GM12878 (cell line): Measurements from ENCODE around the gene ACSF2.

Experiments
- BHLHE40 ChIP-seq, 2 experiments: fragments of 450-650 bp in 1 of 2; IDR thresholded peaks; 2 replicates each; pipeline ENCODE4 v1.6.1; 2011 to 2017; ENCODE audit warnings: low read depth in 2 of 2, borderline replicate concordance in 1 of 2, improper control_type of control experiment in 1 of 2, low read length in 1 of 2, mild to moderate bottlenecking in 1 of 2
- CBX3 ChIP-seq: fragments of 200-600 bp; sonication (generic); IDR thresholded peaks from 2 replicates; pipeline ENCODE4 v1.6.1; 2016; ENCODE audit warnings: low read depth, borderline replicate concordance
- CBX5 ChIP-seq: sonication (generic); IDR thresholded peaks from 2 replicates; pipeline ENCODE4 v1.6.1; 2016; ENCODE audit warnings: low read depth, moderate library complexity, mild to moderate bottlenecking, inconsistent platforms
- DPF2 ChIP-seq: fragments of 450-650 bp; IDR thresholded peaks from 2 replicates; pipeline ENCODE4 v1.6.1; 2017; ENCODE audit warnings: mild to moderate bottlenecking
- JUNB ChIP-seq: IDR thresholded peaks from 2 replicates; pipeline ENCODE4 v1.6.1; 2016; ENCODE audit warnings: antibody characterized with exemption, mild to moderate bottlenecking
- POLR2A ChIP-seq: IDR thresholded peaks from 2 replicates; pipeline ENCODE4 v1.6.1; 2011; ENCODE audit warnings: low read depth, mild to moderate bottlenecking, low read length
- REST ChIP-seq: IDR thresholded peaks from 2 replicates; pipeline ENCODE4 v1.6.1; 2012; ENCODE audit warnings: mild to moderate bottlenecking, low read depth, low read length
- SMC3 ChIP-seq: IDR thresholded peaks from 2 replicates; pipeline ENCODE4 v1.6.1; 2011; ENCODE audit warnings: low read length, improper control_type of control experiment, borderline replicate concordance
- SP1 ChIP-seq: IDR thresholded peaks from one replicate; pipeline ENCODE4 v1.6.1; 2011; ENCODE audit warnings: low read depth, low read length
- TF ChIP-seq, protein P1 (sequence below), 3 experiments: IDR thresholded peaks in 2 of 3; conservative IDR thresholded peaks in 1 of 3; 2 replicates each; pipeline ENCODE4 v1.5.1; 2011; ENCODE audit warnings: low read depth in 3 of 3, low read length in 3 of 3, mild to moderate bottlenecking in 3 of 3, control low read depth in 2 of 3, moderate library complexity in 2 of 3, inconsistent platforms in 1 of 3, mixed read lengths in 1 of 3; ENCODE audit not compliant: control insufficient read depth in 2 of 3, insufficient read depth in 1 of 3; ENCODE audit errors: extremely low read depth in 1 of 3
- TF ChIP-seq, protein P2 (sequence below): IDR thresholded peaks from 2 replicates; pipeline ENCODE4 v1.6.1; 2012; ENCODE audit warnings: low read length, inconsistent platforms

DNA sequence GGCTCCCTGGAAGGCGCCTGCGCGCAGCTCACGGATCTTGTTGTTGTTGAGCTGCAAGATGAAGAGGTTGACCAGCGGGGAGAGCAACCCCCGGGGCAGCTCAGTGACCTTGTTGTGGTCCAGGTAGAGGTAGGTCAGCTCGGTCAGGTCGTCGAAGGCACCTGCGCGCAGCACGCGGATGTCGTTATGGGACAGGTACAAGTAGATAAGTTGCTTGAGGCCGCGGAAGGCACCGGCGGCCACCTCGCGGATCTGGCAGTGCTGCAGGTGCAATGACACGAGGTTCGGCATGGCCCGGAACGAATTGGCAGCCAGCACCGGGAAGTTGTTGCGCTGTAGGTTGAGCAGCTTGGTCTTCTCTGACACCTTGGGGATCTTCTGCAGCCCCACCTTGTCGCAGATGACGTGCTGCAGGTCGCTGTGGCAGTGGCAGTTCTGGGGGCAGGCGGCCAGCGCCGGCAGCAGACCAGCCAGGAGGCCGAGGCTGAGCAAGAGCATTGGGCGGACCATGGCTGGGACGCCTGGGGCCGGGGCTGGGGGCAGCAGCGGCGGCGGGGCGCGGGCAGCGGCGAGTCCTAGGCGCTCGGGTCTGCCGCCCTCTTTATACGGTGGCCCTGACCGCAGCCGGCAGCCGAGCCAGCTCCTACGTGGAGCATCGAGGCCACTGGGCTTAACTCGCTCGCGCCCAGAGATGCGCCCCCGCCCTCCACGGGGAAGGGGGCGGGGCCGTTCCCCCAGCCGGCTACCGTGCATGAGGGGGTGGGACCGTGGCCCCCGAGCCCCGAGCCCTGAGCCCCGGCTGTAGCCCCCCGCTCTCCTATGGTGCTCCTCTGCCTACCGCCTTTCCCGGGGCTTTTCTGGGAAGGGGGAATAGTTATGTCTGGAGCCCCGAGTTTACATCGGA lies 42.5 kb downstream of the ACSF2 start, which contains the start of gene CHAD:
- TF ChIP-seq, protein P1, sequence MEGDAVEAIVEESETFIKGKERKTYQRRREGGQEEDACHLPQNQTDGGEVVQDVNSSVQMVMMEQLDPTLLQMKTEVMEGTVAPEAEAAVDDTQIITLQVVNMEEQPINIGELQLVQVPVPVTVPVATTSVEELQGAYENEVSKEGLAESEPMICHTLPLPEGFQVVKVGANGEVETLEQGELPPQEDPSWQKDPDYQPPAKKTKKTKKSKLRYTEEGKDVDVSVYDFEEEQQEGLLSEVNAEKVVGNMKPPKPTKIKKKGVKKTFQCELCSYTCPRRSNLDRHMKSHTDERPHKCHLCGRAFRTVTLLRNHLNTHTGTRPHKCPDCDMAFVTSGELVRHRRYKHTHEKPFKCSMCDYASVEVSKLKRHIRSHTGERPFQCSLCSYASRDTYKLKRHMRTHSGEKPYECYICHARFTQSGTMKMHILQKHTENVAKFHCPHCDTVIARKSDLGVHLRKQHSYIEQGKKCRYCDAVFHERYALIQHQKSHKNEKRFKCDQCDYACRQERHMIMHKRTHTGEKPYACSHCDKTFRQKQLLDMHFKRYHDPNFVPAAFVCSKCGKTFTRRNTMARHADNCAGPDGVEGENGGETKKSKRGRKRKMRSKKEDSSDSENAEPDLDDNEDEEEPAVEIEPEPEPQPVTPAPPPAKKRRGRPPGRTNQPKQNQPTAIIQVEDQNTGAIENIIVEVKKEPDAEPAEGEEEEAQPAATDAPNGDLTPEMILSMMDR (IDR thresholded peaks at IDR 0.05 in 2 of 3, conservative IDR thresholded peaks at IDR 0.05 in 1 of 3; ENCODE audit: control insufficient read depth in 2 of 3, extremely low read depth in 1 of 3, insufficient read depth in 1 of 3, low read depth in 3 of 3, low read length in 3 of 3): no peak
- TF ChIP-seq JUNB: no peak
- TF ChIP-seq BHLHE40 (IDR thresholded peaks at IDR 0.05; ENCODE audit: borderline replicate concordance in 1 of 2, low read depth in 2 of 2, low read length in 1 of 2): no peak
- no peak for TF ChIP-seq SP1
- no peak for TF ChIP-seq REST
- no peak for TF ChIP-seq CBX5
- TF ChIP-seq, protein P2, sequence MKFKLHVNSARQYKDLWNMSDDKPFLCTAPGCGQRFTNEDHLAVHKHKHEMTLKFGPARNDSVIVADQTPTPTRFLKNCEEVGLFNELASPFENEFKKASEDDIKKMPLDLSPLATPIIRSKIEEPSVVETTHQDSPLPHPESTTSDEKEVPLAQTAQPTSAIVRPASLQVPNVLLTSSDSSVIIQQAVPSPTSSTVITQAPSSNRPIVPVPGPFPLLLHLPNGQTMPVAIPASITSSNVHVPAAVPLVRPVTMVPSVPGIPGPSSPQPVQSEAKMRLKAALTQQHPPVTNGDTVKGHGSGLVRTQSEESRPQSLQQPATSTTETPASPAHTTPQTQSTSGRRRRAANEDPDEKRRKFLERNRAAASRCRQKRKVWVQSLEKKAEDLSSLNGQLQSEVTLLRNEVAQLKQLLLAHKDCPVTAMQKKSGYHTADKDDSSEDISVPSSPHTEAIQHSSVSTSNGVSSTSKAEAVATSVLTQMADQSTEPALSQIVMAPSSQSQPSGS: no peak
- TF ChIP-seq POLR2A: no peak
- TF ChIP-seq SMC3: no peak
- no peak for TF ChIP-seq CBX3
- no peak for TF ChIP-seq DPF2
